RWPE2 (cell line): ENCODE measurements around the gene FAM20C.

ENCODE experiments used
- ATAC-seq: fragments of 200-7000 bp; cut with Tn5 transposase; 3 replicates; pipeline ENCODE4 v1.9.1; 2021; ENCODE audit warnings: low read depth
- DNase-seq: peaks from one replicate; pipeline ENCODE4 v3.0.0-alpha.2; 2020; ENCODE audit warnings: low spot score
- H3K27ac ChIP-seq: fragments of 450-650 bp; 2 replicates; pipeline ENCODE4 v1.5.1; 2017; ENCODE audit warnings: mild to moderate bottlenecking; ENCODE audit not compliant: poor library complexity, severe bottlenecking
- H3K27me3 ChIP-seq: fragments of 250-450 bp; sonication (Bioruptor Pico); 2 replicates; pipeline ENCODE4 v1.5.1; 2021; ENCODE audit warnings: mild to moderate bottlenecking, moderate library complexity; ENCODE audit not compliant: insufficient read depth, poor library complexity, severe bottlenecking
- H3K36me3 ChIP-seq: fragments of 250-450 bp; sonication (Bioruptor Pico); 2 replicates; pipeline ENCODE4 v1.5.1; 2020; ENCODE audit warnings: low read depth, mild to moderate bottlenecking, moderate library complexity
- H3K4me1 ChIP-seq: fragments of 250-450 bp; sonication (Bioruptor Pico); 2 replicates; pipeline ENCODE4 v1.5.1; 2021; ENCODE audit warnings: mild to moderate bottlenecking, moderate library complexity; ENCODE audit not compliant: insufficient read depth, poor library complexity, severe bottlenecking
- H3K4me3 ChIP-seq: fragments of 250-450 bp; sonication (Bioruptor Pico); 2 replicates; pipeline ENCODE4 v1.5.1; 2021; ENCODE audit warnings: mild to moderate bottlenecking, moderate library complexity; ENCODE audit not compliant: severe bottlenecking
- H3K9me3 ChIP-seq: fragments of 250-450 bp; sonication (Bioruptor Pico); 2 replicates; pipeline ENCODE4 v1.5.1; 2021; ENCODE audit warnings: mild to moderate bottlenecking, moderate library complexity; ENCODE audit not compliant: severe bottlenecking
- TF ChIP-seq, protein P1 (sequence below): fragments of 450-650 bp; IDR thresholded peaks from one replicate; pipeline ENCODE4 v1.5.1; 2017; ENCODE audit warnings: mild to moderate bottlenecking, moderate library complexity; ENCODE audit not compliant: poor library complexity, severe bottlenecking

Gene FAM20C

DNA sequence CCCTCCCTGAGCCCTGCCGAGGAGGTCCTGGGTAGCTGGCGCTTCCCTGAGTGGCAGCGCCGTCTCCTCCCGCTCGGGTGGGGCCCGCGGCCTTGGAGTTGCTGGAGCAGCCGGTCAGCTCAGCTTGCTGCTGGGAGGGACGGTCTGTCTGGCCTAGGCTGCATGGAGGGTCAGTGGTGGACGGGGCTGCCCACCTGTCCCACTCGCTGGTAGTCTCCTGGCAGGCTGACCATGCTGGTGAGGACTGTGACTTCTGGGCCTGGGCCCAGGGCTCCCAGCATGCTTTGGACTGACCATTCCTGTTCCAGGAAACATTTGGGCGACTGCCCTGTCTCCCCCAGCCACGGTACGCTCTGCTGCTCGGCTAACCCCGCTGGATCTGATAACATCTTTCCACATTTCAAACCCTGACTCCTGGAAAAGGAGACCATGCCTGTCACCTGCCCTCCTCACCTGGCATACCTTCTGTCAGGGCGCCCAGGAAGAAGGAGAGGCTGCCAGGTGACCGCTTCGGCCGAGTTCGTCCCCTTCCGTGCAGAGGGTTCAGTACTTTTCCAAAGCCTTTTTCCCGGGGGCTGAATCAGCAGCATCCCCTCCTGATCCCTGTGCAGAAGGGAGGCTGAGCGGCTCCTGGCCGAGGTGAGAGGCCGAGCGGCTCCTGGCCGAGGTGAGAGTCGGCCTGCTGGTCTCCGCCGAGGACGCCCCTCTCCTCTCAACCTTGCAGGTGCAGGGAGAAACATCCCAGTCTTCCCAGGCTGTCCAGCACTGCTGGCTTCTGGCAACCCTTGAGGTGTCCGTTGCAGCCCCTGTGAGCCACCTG is 43.4 kb downstream of the FAM20C start:
- no peak for ATAC-seq
- Histone ChIP-seq H3K27ac (no peak overlapping the region), H3K4me1 (peaks cover 7% of the 10 kb centered on the region), H3K27me3 (no peaks in the 10 kb centered on the region), H3K9me3 (no peaks in the 10 kb centered on the region), H3K36me3 (no peaks in the 10 kb centered on the region), H3K4me3 (no peak overlapping the region)
- TF ChIP-seq, protein P1, sequence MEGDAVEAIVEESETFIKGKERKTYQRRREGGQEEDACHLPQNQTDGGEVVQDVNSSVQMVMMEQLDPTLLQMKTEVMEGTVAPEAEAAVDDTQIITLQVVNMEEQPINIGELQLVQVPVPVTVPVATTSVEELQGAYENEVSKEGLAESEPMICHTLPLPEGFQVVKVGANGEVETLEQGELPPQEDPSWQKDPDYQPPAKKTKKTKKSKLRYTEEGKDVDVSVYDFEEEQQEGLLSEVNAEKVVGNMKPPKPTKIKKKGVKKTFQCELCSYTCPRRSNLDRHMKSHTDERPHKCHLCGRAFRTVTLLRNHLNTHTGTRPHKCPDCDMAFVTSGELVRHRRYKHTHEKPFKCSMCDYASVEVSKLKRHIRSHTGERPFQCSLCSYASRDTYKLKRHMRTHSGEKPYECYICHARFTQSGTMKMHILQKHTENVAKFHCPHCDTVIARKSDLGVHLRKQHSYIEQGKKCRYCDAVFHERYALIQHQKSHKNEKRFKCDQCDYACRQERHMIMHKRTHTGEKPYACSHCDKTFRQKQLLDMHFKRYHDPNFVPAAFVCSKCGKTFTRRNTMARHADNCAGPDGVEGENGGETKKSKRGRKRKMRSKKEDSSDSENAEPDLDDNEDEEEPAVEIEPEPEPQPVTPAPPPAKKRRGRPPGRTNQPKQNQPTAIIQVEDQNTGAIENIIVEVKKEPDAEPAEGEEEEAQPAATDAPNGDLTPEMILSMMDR = no peak
- no peak for DNase-seq

GRCh38 chr7:236967-237366 is 44.6 kb downstream of the FAM20C start:
- H3K9me3 ChIP-seq = no peaks in the 10 kb centered on the region
- DNase-seq (no peak), ATAC-seq (no peak)
- H3K4me3 ChIP-seq = no peak overlapping the region
- TF ChIP-seq, protein P1 = no peak
- no peaks in the 10 kb centered on the region for H3K36me3 ChIP-seq
- no peak overlapping the region for H3K27ac ChIP-seq
- H3K4me1 ChIP-seq = peaks cover 7% of the 10 kb centered on the region
- no peaks in the 10 kb centered on the region for H3K27me3 ChIP-seq

GRCh38 chr7:237385-237784 is 45.0 kb downstream of the FAM20C start:
- DNase-seq = no peak
- TF ChIP-seq, protein P1 = no peak
- H3K27me3 ChIP-seq = no peaks in the 10 kb centered on the region
- ATAC-seq = no peak
- H3K9me3 ChIP-seq = no peaks in the 10 kb centered on the region
- peaks cover 7% of the 10 kb centered on the region for H3K4me1 ChIP-seq
- no peak overlapping the region for H3K4me3 ChIP-seq
- H3K36me3 ChIP-seq = no peaks in the 10 kb centered on the region
- no peak overlapping the region for H3K27ac ChIP-seq

DNA sequence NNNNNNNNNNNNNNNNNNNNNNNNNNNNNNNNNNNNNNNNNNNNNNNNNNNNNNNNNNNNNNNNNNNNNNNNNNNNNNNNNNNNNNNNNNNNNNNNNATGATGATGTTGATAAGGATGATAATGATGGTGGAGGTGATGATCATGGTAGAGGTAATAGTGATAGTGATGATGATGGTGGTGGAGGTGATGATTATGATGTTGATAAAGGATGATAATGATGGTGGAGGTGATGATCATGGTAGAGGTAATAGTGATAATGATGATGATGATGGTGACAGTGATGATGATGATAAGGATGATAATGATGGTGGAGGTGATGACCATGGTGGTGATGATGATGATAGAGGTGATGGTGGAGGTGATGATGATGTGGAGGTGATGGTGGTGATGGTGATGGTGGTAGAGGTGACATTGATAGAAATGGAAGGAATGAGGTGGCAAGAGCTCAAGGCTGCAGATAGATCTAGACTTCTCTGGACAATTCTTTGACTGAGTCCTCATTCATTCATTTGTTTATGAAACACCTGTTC is 47.8 kb downstream of the FAM20C start:
- TF ChIP-seq, protein P1 = no peak
- Histone ChIP-seq H3K4me1 (no peaks in the 10 kb centered on the region), H3K27me3 (no peaks in the 10 kb centered on the region), H3K36me3 (peaks cover 7% of the 10 kb centered on the region), H3K9me3 (no peaks in the 10 kb centered on the region), H3K4me3 (no peak overlapping the region), H3K27ac (no peak overlapping the region)
- no peak for DNase-seq
- ATAC-seq = no peak

- Histone ChIP-seq H3K27me3 (no peaks in the 10 kb centered on the region), H3K4me1 (no peaks in the 10 kb centered on the region), H3K4me3 (no peak overlapping the region), H3K9me3 (no peaks in the 10 kb centered on the region), H3K36me3 (peaks cover 7% of the 10 kb centered on the region), H3K27ac (no peak overlapping the region)
- no peak for DNase-seq
- TF ChIP-seq, protein P1 = no peak
- ATAC-seq = peak; percentile 74
Measured at GRCh38 chr7:240887-241421, 48.6 kb downstream of the FAM20C start.
